GM18951 (cell line): ENCODE measurements around the gene SRP68.

Experiments used
- POLR2A ChIP-seq: IDR thresholded peaks from 4 replicates; pipeline ENCODE4 v1.6.1; 2011; ENCODE audit warnings: mild to moderate bottlenecking; ENCODE audit not compliant: insufficient read length, insufficient read depth; ENCODE audit errors: extremely low read depth
- in situ Hi-C: fragments of 300-500 bp; cut with MboI; formaldehyde crosslinking; loops from one replicate; pipeline ENCODE4 v1.12.0; 2022; ENCODE audit warnings: low sequenced_read_pairs, mixed read lengths, inconsistent platforms; ENCODE audit not compliant: unreplicated experiment

The SRP68 gene

DNA sequence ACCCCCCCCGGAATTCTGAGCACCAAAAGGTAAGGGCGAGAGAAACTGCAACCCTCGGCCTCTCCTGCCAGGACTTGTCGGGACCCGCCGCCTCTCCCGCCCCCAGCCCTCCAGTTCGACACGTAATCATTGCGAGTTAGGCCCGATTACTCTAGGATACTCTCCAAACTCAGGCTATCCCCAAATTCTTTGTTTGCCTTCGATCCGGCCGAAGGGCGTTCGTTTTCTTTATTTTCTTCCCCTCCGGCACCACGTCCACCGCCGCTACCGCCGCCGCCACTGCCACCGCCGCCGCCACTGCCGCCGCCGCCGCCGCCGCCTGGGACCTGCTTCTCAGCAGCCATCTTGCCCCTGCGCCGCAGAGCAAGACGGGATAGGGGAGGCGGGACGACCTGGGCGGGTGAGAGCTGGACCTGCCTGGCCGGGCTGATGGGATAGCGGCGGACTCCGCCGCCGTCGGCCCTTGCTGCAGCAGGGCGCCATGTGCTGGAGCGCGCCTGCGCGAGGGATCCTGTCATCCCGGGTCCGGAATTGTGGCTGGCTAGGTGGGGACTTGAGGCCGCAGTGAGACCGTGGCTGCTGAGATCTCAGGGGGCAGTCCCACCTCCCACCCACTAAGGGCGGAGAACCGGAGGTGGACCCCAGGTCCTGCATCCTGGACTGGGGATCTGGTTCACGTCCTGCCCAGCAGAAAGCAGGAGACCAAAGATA lies at the start of gene SRP68:
Gene SRP68, minus strand, starts transcription at position 370 of the 711 bp plus-strand sequence. Its CDS starts 26 bp downstream, at position 344.
- in situ Hi-C loops: no loop called here
- TF ChIP-seq POLR2A: peak; percentile 91

DNA sequence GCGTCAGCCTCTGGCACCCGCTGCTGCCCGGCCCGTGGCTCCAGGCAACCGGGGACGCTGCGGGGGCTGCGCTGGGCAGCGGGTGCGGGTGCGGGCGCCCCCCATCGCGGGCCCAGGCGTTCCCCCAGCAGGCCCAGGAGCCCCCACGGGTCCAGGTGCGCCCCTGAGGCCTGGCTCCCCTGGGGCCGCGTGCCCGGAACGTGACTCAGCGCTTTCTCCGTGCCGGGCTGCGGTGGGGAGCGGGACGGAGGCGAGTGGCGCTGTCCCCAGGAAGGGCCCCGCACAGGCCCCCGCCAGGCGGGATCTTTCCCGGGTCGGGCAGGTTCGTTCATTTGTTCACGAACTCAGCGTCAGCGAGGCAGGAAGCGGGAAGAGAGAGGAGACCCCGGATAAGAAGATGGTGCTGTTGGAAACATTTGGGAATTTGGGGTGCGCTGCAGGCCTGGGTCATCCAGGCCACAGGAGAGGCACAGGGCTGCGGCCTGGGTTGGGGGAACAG lies 49.7 kb upstream of the SRP68 start:
- no peak for TF ChIP-seq POLR2A
- in situ Hi-C loops: loop anchor here (5.0 kb wide), 1 partner anchor 60 kb away; no protein-coding TSS in a partner anchor

DNA sequence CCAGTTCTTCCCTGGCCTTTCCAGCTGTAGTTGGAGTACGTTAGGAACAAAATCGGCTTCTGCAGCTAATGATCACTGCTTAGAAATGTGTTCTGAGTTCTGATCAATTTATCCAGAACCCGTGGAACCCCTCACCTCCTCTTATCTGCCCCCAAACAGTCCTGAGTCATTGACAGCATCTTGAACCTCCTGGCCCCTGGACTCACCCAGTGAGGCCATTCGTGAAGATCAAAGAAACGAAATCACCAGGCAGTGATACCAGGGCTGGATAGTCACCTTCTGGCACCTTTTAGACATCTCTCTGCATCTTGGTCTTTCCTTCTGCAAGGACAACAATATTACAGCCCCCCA lies 48.3 kb upstream of the SRP68 start:
- in situ Hi-C loops: loop anchor here (5.0 kb wide), 1 partner anchor 62 kb away; no protein-coding TSS in a partner anchor
- TF ChIP-seq POLR2A: no peak

DNA sequence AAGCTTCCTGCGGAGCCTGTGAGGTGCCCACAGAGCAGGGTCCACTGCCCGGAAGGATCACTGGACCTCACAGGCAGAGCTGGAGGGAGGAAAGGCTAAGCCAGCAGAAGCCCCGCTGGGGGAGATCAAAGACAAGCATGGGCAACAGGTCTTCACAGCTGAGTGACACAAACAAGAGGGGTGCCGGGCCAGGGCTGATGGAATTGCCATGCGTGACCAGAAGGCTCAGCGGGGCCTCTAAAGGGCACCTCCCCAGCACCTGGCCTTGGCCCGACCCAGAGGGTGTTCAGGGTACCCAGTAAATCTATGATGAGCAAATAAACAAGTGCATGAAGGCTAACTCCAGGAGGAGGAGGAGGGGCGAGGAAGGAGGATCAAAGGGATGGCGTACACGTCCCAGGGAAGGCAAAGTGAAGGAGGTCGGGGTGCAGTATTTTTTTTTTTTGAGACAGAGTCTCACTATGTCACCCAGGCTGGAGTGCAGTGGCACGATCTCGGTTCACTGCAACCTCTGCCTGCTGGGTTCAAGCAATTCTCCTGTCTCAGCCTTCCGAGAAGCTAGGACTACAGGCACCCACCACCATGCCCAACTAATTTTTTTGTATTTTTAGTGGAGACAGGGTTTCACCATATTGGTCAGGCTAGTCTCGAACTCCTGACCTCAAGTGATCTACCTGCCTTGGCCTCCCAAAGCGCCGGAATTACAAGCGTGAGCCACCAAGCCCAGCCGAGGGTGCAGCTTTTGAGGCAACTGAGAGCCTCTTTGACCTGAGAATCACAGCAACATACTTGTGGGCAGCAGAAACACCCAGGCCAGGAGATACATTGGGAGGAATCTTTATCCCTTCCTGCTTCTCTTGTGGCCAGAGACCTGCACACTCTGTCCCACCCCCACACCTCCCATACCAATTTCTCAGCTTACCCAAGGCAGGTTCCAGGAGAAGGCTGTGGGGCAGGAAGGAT lies 47.4 kb upstream of the SRP68 start:
- no peak for TF ChIP-seq POLR2A
- in situ Hi-C loops: loop anchor here (5.0 kb wide), 1 partner anchor 63 kb away; no protein-coding TSS in a partner anchor

DNA sequence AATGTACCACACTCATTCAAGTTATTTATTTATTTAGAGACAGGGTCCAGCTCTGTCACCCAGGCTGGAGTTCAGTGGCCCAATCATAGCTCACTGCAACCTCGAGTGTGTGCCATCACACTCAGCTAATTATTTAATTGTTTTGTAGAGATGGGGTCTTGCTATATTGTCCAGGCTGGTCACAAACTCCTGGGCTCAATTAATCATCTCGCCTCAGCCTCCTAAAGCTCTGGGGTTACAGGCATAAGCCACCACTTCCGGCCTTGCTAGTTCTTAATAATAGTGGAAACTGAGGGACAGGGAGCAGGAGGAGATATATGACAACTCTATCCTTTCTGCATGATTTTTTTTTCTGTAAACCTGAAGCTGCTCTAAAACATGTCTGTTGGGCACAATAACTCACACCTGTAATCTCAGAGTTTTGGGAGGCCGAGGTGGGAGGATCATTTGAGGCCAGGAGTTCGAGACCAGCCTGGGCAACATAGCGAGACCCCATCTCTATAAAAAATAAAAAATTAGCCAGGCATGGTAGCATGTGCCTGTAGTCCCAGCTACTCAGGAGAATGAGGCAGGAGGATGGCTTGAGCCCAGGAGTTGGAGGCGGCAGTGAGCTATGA lies 42.9 kb upstream of the SRP68 start:
- TF ChIP-seq POLR2A: no peak

DNA sequence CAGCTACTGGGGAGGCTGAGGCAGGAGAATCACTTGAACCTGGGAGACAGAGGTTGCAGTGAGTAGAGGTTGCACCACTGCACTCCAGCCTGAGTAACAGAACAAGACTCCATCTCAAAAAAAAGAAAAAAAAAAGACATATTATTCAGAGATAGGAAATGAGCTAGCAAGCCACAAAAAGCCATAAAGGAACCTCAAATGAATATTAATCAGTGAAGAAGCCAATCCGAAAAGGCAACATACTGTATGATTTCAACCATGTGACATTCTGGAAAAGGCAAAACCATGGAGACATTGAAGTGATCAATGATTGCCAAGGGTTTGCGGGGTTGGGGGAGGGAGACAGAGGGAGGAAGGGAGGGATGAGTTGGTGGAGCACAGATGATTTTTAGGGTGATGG lies 39.6 kb upstream of the SRP68 start:
- no peak for TF ChIP-seq POLR2A
- in situ Hi-C loops: no loop called here

More for the DNA sequence above, 42.9 kb upstream of the SRP68 start:
- in situ Hi-C loops: no loop called here

DNA sequence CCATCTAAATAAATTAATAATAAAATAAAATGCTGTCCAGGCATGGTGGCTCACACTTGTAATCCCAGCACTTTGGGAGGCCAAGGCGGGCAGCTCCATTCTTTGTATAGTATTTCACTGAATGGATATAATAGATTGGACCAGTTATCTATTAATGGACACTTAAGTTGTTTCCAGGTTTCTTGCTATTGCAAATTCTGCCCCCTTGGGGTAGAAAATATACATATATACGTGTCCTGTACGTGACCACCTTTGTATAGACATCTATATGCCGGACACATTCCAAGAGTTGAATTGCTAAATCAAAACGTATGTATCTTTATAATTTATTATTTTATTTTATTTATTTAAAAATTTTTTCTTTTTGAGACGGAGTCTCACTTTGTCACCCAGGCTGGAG lies 35.2 kb upstream of the SRP68 start:
- TF ChIP-seq POLR2A: no peak
- in situ Hi-C loops: no loop called here

DNA sequence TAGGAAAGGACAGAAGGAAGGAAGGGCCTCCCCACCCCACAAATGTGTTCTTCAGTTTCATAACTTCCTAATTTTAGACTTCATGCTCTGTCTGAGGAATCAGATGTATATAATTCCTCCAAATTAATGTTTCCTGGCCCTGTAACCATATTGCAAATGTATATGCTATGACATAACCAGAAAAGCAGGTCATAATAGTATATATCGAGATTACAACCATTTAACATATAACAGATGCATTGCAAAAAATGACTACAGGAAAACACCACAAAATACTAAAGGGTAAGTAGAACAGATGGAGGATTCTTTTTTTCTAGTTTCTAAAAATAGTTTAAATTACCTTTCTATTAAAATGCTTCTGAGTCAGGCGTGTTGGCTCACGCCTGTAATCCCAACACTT lies 34.4 kb upstream of the SRP68 start:
- no peak for TF ChIP-seq POLR2A
- in situ Hi-C loops: no loop called here

DNA sequence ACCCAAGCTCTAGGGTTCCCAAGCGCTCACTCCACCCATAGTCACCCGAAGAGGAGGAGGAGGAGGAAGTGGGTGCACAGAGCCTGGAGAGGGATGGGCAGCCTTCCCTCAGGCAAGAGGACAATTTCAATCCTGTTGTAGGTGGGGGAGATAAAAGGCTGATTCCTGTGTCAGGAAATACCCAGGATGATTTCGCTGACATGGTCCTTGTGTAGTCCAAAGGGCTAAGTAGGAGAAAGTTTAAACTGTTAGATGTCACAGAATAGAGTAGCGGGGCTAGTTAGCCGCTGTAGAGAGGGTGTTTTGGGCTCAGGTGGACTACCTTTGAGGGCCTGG lies 32.5 kb upstream of the SRP68 start:
- in situ Hi-C loops: no loop called here
- TF ChIP-seq POLR2A: no peak

DNA sequence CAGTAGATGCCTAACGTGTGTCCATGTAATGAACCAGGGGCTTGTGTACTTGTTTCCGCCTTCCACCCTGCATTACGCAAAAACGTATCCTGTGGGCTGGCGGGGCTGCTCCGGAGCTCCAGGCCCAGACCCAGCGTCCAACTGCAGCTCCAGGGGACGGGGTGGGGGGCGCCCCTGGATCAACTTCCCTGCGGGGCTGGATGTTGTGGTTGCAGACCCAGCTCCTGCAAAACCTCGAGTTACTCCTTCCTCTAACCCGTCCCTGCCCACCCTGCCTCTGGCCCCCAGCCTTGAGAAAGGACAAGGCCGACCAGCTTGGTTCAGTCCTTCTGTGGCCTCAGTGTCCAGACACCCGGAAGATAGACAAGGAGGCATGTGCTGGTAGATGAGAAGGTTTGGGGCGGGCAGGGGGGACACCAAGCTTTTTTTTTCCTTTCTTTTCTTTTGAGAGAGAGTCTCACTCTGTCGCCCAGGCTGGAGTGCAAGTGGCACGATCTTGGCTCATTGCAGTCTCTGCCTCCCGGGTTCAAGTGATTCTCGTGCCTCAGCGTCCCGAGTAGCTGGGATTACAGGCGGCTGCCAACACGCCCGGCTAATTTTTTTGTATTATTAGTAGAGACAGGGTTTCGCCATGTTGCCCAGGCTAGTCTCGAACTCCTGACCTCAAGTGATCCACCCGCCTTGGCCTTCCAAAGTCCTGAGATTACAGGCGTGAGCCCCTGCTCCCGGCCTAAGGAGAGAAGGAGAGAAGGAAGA lies 32.0 kb upstream of the SRP68 start:
- in situ Hi-C loops: no loop called here
- TF ChIP-seq POLR2A: no peak

DNA sequence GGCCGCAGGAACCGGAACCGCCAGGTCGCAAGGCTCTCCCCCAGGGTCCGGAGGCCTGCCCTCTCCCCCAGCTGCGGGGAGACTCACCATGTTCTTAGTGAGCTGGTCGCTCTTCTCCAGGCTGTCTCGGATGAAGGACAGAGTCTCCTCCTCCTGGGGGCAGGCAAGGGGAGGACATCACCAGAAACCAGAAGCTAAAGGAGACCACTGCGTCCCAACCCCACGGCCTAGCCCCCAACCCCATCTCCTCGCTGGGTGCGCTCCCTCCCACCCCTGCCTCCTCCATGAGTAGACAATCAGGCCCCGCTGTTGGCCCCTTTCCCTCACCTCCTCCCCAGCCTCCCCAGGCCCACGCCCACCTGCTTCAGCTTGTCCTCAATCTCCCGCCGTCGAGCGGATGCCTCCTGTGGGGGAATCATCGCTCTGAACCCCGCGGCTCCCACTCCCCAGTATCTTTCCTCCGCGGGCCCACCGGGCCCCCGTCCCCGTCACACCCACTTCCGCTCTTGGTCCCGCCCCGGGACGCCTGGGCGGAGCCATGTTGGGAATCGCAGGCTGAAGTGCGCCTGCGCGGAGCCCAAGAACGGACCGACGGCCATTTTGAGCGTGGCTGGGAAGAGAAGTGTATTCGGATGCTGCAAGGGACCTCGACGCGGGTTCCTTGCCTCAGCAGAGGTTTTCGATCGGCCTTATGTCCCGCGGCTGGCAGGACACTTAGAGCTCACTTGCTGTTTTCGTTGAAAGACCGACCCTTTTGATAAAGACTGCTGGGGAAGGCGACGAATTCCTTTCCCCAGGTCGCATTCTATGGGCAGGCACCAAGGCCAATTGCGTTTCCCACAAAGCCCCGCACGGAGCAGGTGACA lies 31.2 kb upstream of the SRP68 start, which contains the start of gene EXOC7:
Gene EXOC7, minus strand, starts transcription at position 514 of the 866 bp plus-strand sequence. Its CDS starts 95 bp downstream, at position 419.
- in situ Hi-C loops: no loop called here
- peak; percentile 80 for TF ChIP-seq POLR2A

DNA sequence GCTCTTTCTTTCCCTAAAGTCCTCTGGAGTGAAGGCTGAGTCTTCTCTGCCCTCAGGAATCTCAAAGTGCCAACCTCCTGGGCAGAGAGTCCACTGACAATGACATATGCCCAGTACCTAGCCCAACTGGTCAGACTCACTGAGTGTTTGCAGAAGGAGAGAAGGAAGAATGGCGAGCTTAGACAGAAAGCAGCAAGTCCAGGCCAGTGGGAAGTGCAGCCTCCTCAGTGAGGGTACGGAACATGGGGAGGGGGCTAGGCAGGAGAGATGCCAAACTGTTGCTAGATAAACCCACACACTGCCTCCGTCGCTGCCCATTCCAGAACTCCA lies 30.6 kb upstream of the SRP68 start:
- in situ Hi-C loops: no loop called here
- no peak for TF ChIP-seq POLR2A
